Esophagus (tissue), 2 donors: ENCODE results near the gene ARRDC3. TPM values are rescaled to one million over a fixed set of nuclear protein-coding genes. Genes with fewer than 3 reads are reported as not detected.
"Not testable (repeated sequence)": the region's sequence is repeated elsewhere in the genome, so short reads cannot be mapped to it uniquely, and the experiment has no call there.

Experiments
- H3K27ac ChIP-seq, 2 donors: one replicate each; pipeline ENCODE4 v1.5.1; 2013; ENCODE audit warnings: low read depth in 2 of 2, mild to moderate bottlenecking in 2 of 2, inconsistent platforms in 1 of 2, low read length in 1 of 2, moderate library complexity in 1 of 2
- H3K27me3 ChIP-seq, 2 donors: one replicate each; pipeline ENCODE4 v1.6.1; 2013; ENCODE audit warnings: low read length in 2 of 2, control low read depth in 1 of 2, mild to moderate bottlenecking in 1 of 2; ENCODE audit not compliant: insufficient read depth in 2 of 2, control insufficient read depth in 1 of 2
- H3K36me3 ChIP-seq, 2 donors: one replicate each; pipeline ENCODE4 v1.6.1; 2013; ENCODE audit warnings: low read length in 1 of 2; ENCODE audit not compliant: control insufficient read depth in 2 of 2, insufficient read depth in 2 of 2
- H3K4me1 ChIP-seq, 2 donors: one replicate each; pipeline ENCODE4 v1.6.1; 2013; ENCODE audit warnings: low read length in 1 of 2; ENCODE audit not compliant: control insufficient read depth in 2 of 2, insufficient read depth in 2 of 2
- H3K4me3 ChIP-seq, 2 donors: one replicate each; pipeline ENCODE4 v1.5.1; 2013; ENCODE audit warnings: low read length in 2 of 2, mild to moderate bottlenecking in 2 of 2, low read depth in 1 of 2, moderate library complexity in 1 of 2
- H3K9me3 ChIP-seq, 2 donors: one replicate each; pipeline ENCODE4 v1.6.1; 2013; ENCODE audit warnings: mild to moderate bottlenecking in 2 of 2, low read depth in 1 of 2, low read length in 1 of 2, moderate library complexity in 1 of 2; ENCODE audit not compliant: control insufficient read depth in 2 of 2, insufficient read depth in 1 of 2
- WGBS, 2 donors: extraction: QIAGEN DNeasy Blood & Tissue Kit; methylation state at CpG; one replicate each; pipeline ENCODE4 v1.1.7; 2013; 5-methylcytosine and 5-hydroxymethylcytosine counted together
- polyA plus RNA-seq, 2 donors: library from polyadenylated mRNA; stranded (reverse); fragments of 200-250 nt; gene quantifications; one replicate each; pipeline ENCODE4 v1.2.3, GENCODE V29; 2013
- donor health status: healthy with polysubstance abuse.
- donor health status: Bipolar disorder and iron deficiency.

ARRDC3 gene
- polyA plus RNA-seq, 2 donors, result 17.4 to 26.6 TPM

GRCh38 chr5:91352831-91353695, 30.1 kb downstream of the ARRDC3 start:
- peaks cover 0 to 3% of the 10 kb centered on the region in 2 donors for H3K4me1 ChIP-seq
- H3K36me3 ChIP-seq, result no peaks in the 10 kb centered on the region
- H3K27ac ChIP-seq, result no peak overlapping the region
- 78% methylated on average over 9 of the region's 9 CpGs for WGBS, 2 donors
- H3K4me3 ChIP-seq, result no peak overlapping the region
- no peaks in the 10 kb centered on the region for H3K27me3 ChIP-seq
- H3K9me3 ChIP-seq, result no peaks in the 10 kb centered on the region

DNA sequence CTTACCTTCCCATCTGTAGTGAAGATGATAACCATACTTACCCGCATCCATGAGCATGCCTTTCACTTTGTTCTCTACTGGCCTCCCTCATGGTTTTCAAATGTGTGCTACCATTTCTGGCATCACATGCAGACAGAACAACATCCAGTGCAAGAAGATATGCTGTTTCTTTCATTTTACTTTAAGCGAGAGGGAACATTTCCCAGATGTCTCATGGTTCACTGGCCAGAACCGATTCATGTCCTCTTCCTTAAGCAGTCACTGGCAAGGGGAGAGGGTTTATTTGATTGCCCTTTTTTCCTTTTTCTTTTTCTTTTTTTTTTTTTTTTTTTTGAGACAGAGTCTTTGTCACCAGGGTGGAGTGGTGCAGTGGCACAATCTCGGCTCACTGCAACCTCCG, 37.7 kb downstream of the ARRDC3 start:
- H3K27ac ChIP-seq, result no peak overlapping the region
- no peak overlapping the region for H3K4me3 ChIP-seq
- no peaks in the 10 kb centered on the region for H3K4me1 ChIP-seq
- no peaks in the 10 kb centered on the region for H3K9me3 ChIP-seq
- 84 to 85% methylated on average over 5 of the region's 5 CpGs for WGBS, 2 donors
- H3K27me3 ChIP-seq, result no peaks in the 10 kb centered on the region
- no peaks in the 10 kb centered on the region for H3K36me3 ChIP-seq

GRCh38 chr5:91344661-91345200, 38.4 kb downstream of the ARRDC3 start:
- H3K4me3 ChIP-seq, H3K4me1 ChIP-seq, H3K36me3 ChIP-seq, H3K27ac ChIP-seq, H3K27me3 ChIP-seq, H3K9me3 ChIP-seq: not testable (repeated sequence)
- 95 to 96% methylated on average over 4 of the region's 4 CpGs for WGBS, 2 donors

DNA sequence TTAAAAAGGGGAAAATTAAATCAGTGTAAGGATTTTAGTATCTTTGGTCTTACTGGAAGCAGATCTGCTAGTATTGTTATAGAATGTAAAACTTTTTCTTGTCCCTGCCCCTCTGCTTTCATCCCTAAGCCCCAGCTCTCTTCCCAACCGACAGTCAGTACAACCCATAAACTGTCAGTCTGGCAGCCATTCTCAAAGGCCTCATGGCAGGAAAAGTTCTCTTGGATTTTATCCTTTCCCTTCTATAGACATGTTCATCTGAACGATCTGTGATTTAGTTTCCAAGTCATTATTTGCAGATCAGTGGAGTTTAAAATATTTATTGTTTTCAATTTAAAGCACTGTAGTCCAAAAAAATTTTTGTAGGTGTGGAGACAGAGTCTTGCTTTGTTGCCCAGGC, 39.2 kb downstream of the ARRDC3 start:
- no peaks in the 10 kb centered on the region for H3K4me1 ChIP-seq
- H3K27me3 ChIP-seq, result no peaks in the 10 kb centered on the region
- no peaks in the 10 kb centered on the region for H3K9me3 ChIP-seq
- no peaks in the 10 kb centered on the region for H3K36me3 ChIP-seq
- no peak overlapping the region for H3K27ac ChIP-seq
- WGBS, 2 donors, result 63 to 73% methylated on average over 2 of the region's 2 CpGs
- H3K4me3 ChIP-seq, result no peak overlapping the region

- not testable (repeated sequence) for H3K4me1 ChIP-seq, H3K27ac ChIP-seq, H3K9me3 ChIP-seq, H3K36me3 ChIP-seq, H3K27me3 ChIP-seq, H3K4me3 ChIP-seq
- 95 to 97% methylated on average over 25 to 29 of the region's 29 CpGs for WGBS, 2 donors
Measured at GRCh38 chr5:91342931-91343330, 40.2 kb downstream of the ARRDC3 start.

- H3K27ac ChIP-seq, result no peak overlapping the region
- no peaks in the 10 kb centered on the region for H3K36me3 ChIP-seq
- H3K27me3 ChIP-seq, result no peaks in the 10 kb centered on the region
- H3K4me3 ChIP-seq, result no peak overlapping the region
- H3K9me3 ChIP-seq, result no peaks in the 10 kb centered on the region
- WGBS, 2 donors, result 84 to 96% methylated on average over 3 of the region's 3 CpGs
- H3K4me1 ChIP-seq, result no peaks in the 10 kb centered on the region
Measured at GRCh38 chr5:91341154-91341553, 42.0 kb downstream of the ARRDC3 start.

DNA sequence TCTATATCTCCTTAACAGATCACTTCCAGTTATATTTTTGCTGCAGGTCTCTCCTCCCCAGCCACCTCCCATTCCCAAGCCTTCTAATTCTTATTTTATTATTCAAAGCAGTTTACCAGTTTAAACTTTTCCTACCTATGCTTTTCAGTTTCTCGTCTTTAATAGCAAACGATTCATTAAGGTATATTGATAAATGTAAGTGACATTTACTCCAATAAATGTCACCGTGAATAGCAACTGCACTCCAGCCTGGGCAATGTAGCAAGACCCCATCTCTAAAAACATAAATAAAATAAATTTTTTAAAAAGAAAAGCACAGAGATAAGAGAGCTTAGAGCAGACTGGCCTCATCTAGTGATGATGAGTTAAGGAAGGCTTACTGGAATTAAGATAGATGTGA, 42.6 kb downstream of the ARRDC3 start:
- WGBS, 2 donors, result 95 to 97% methylated on average over 3 of the region's 3 CpGs
- Histone ChIP-seq H3K4me1 (no peaks in the 10 kb centered on the region), H3K27me3 (no peaks in the 10 kb centered on the region), H3K36me3 (no peaks in the 10 kb centered on the region), H3K9me3 (no peaks in the 10 kb centered on the region), H3K27ac (no peak overlapping the region), H3K4me3 (no peak overlapping the region)

GRCh38 chr5:91339063-91339705, 43.9 kb downstream of the ARRDC3 start:
- no peaks in the 10 kb centered on the region for H3K9me3 ChIP-seq
- H3K27ac ChIP-seq, result no peak overlapping the region
- H3K27me3 ChIP-seq, result no peaks in the 10 kb centered on the region
- 42 to 44% methylated on average over 3 of the region's 3 CpGs for WGBS, 2 donors
- H3K36me3 ChIP-seq, result no peaks in the 10 kb centered on the region
- H3K4me1 ChIP-seq, result no peaks in the 10 kb centered on the region
- H3K4me3 ChIP-seq, result no peak overlapping the region

GRCh38 chr5:91332267-91333045, 50.7 kb downstream of the ARRDC3 start:
- Histone ChIP-seq H3K27me3 (no peaks in the 10 kb centered on the region), H3K9me3 (no peaks in the 10 kb centered on the region), H3K4me1 (no peaks in the 10 kb centered on the region), H3K27ac (no peak overlapping the region), H3K36me3 (no peaks in the 10 kb centered on the region), H3K4me3 (no peak overlapping the region)
- WGBS, 2 donors, result 51 to 56% methylated on average over 8 of the region's 8 CpGs
